Panc1 (cell line): ENCODE data around the gene TYW3.

Experiments used
- POLR2AphosphoS5 ChIP-seq: IDR thresholded peaks from 2 replicates; pipeline ENCODE4 v1.6.1; 2012; ENCODE audit warnings: mild to moderate bottlenecking, low read depth, low read length, moderate library complexity
- REST ChIP-seq, 2 experiments: IDR thresholded peaks; 2 replicates each; pipeline ENCODE4 v1.6.1; 2011 to 2012; ENCODE audit warnings: low read depth in 2 of 2, control low read depth in 1 of 2, low read length in 1 of 2, mild to moderate bottlenecking in 1 of 2, moderate library complexity in 1 of 2; ENCODE audit not compliant: insufficient read depth in 1 of 2
- TF ChIP-seq, protein P1 (sequence below): fragments of 450-650 bp; IDR thresholded peaks from 2 replicates; pipeline ENCODE4 v1.5.1; 2017; ENCODE audit warnings: mild to moderate bottlenecking

- TF ChIP-seq, protein P1, sequence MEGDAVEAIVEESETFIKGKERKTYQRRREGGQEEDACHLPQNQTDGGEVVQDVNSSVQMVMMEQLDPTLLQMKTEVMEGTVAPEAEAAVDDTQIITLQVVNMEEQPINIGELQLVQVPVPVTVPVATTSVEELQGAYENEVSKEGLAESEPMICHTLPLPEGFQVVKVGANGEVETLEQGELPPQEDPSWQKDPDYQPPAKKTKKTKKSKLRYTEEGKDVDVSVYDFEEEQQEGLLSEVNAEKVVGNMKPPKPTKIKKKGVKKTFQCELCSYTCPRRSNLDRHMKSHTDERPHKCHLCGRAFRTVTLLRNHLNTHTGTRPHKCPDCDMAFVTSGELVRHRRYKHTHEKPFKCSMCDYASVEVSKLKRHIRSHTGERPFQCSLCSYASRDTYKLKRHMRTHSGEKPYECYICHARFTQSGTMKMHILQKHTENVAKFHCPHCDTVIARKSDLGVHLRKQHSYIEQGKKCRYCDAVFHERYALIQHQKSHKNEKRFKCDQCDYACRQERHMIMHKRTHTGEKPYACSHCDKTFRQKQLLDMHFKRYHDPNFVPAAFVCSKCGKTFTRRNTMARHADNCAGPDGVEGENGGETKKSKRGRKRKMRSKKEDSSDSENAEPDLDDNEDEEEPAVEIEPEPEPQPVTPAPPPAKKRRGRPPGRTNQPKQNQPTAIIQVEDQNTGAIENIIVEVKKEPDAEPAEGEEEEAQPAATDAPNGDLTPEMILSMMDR = no peak
- TF ChIP-seq REST (IDR thresholded peaks at IDR 0.05; ENCODE audit: insufficient read depth in 1 of 2, low read depth in 2 of 2, low read length in 1 of 2) (no peak), POLR2AphosphoS5 (no peak)
These were observed 47.6 kb downstream of the TYW3 start for GRCh38 chr1:74780594-74780993.
